ENCODE measurements around the gene BRINP3.

Gene BRINP3

GRCh38 chr1:190116921-190117320, 360.7 kb downstream of the BRINP3 start:
- DNase-seq (ENCODE audit: low read depth in 2 of 2): no peak

GRCh38 chr1:190104961-190105360, 372.7 kb downstream of the BRINP3 start:
- DNase-seq (ENCODE audit: low read depth in 2 of 2): no peak

GRCh38 chr1:190102757-190103326, 374.8 kb downstream of the BRINP3 start:
- no peak for DNase-seq (ENCODE audit: low read depth in 2 of 2)

GRCh38 chr1:190101756-190102155, 375.9 kb downstream of the BRINP3 start:
- DNase-seq (ENCODE audit: low read depth in 2 of 2): no peak

GRCh38 chr1:190098756-190099155, 378.9 kb downstream of the BRINP3 start:
- no peak for DNase-seq (ENCODE audit: low read depth in 2 of 2)

GRCh38 chr1:190098107-190098506, 379.6 kb downstream of the BRINP3 start:
- DNase-seq (ENCODE audit: low read depth in 2 of 2): no peak

- no peak for DNase-seq (ENCODE audit: low read depth in 2 of 2)
These were observed 382.1 kb downstream of the BRINP3 start for GRCh38 chr1:190095596-190095995.

- DNase-seq (ENCODE audit: low read depth in 2 of 2): no peak
These were observed 393.1 kb downstream of the BRINP3 start for GRCh38 chr1:190084552-190084951.

GRCh38 chr1:190068304-190068703, 409.4 kb downstream of the BRINP3 start:
- no peak for DNase-seq (ENCODE audit: low read depth in 2 of 2)

- DNase-seq (ENCODE audit: low read depth in 2 of 2): no peak
These were observed 410.1 kb downstream of the BRINP3 start for GRCh38 chr1:190067592-190067991.

- no peak for DNase-seq (ENCODE audit: low read depth in 2 of 2)
These were observed 411.7 kb downstream of the BRINP3 start for GRCh38 chr1:190066011-190066410.

- no peak for DNase-seq (ENCODE audit: low read depth in 2 of 2)
These were observed 428.4 kb downstream of the BRINP3 start for GRCh38 chr1:190049314-190049713.

Measured in stimulated activated CD8-positive, alpha-beta memory T cell treated with anti-CD3 and anti-CD28 coated beads, Interleukin-2, amount 100 ng/mL, for 1 hour (primary cell).